Choroid plexus epithelial cell (primary cell): Measurements from ENCODE around the gene KIRREL2.
"Not testable (repeated sequence)": the region's sequence is repeated elsewhere in the genome, so short reads cannot be mapped to it uniquely, and the experiment has no call there.

Source experiments
- DNase-seq: peaks from one replicate; pipeline ENCODE4 v3.0.0-alpha.2; 2010; ENCODE audit warnings: low read depth
- H3K4me3 ChIP-seq: 2 replicates; pipeline ENCODE4 v1.5.1; 2011; ENCODE audit warnings: low read depth, mild to moderate bottlenecking, control low read depth, low read length, moderate library complexity
- CTCF ChIP-seq: conservative IDR thresholded peaks from 2 replicates; pipeline ENCODE4 v1.5.1; 2011; ENCODE audit warnings: low read depth, mild to moderate bottlenecking, control low read depth, inconsistent platforms, low read length, moderate library complexity

KIRREL2 gene

GRCh38 chr19:35861640-35862160 lies 5.0 kb downstream of the KIRREL2 start:
- DNase-seq, result no peak

GRCh38 chr19:35862528-35862927 lies 5.8 kb downstream of the KIRREL2 start:
- no peak for DNase-seq
- H3K4me3 ChIP-seq, result no peak overlapping the region
- TF ChIP-seq CTCF, result no peak

More at GRCh38 chr19:35861640-35862160, 5.0 kb downstream of the KIRREL2 start:
- no peak overlapping the region for H3K4me3 ChIP-seq
- no peak for TF ChIP-seq CTCF

- TF ChIP-seq CTCF, result no peak
- H3K4me3 ChIP-seq, result no peak overlapping the region
- no peak for DNase-seq
Measured at GRCh38 chr19:35863018-35863417, 6.3 kb downstream of the KIRREL2 start.

- DNase-seq, result no peak
- no peak for TF ChIP-seq CTCF
- peak within 1 kb of the TSS; percentile 49 for H3K4me3 ChIP-seq
Measured at GRCh38 chr19:35868172-35868822, 11.6 kb downstream of the KIRREL2 start, which contains the start of gene APLP1. TSS of gene APLP1 (plus strand) at chr19:35868574. CDS start at chr19:35868637, 63 bp downstream.

GRCh38 chr19:35868823-35869326 lies 12.2 kb downstream of the KIRREL2 start:
- no peak for TF ChIP-seq CTCF
- DNase-seq, result no peak
- H3K4me3 ChIP-seq, result peak overlapping the region; percentile 49

- DNase-seq, result peak; percentile 79
- peak overlapping the region; percentile 49 for H3K4me3 ChIP-seq
- TF ChIP-seq CTCF, result no peak
Measured at GRCh38 chr19:35869327-35870123, 12.8 kb downstream of the KIRREL2 start.

GRCh38 chr19:35870124-35870736 lies 13.5 kb downstream of the KIRREL2 start:
- H3K4me3 ChIP-seq, result not testable (repeated sequence)
- peak; percentile 24 for DNase-seq
